ENCODE data around the gene NVL.

Gene NVL

GRCh38 chr1:224282140-224282539 is 47.8 kb downstream of the NVL start:
- H3K4me1 Mint-ChIP-seq: no peaks in the 10 kb centered on the region
- H3K27me3 Mint-ChIP-seq: no peaks in the 10 kb centered on the region
- DNase-seq (ENCODE audit: low spot score in 2 of 2) (no peak), ATAC-seq (ENCODE audit: low read depth) (no peak)
- peaks cover 21% of the 10 kb centered on the region for H3K36me3 Mint-ChIP-seq
- H3K9me3 Mint-ChIP-seq: no peaks in the 10 kb centered on the region
- no peak overlapping the region for H3K4me3 Mint-ChIP-seq
- no peak overlapping the region for H3K27ac Mint-ChIP-seq

- peak overlapping the region; percentile 21 for H3K27ac Mint-ChIP-seq
- peaks cover 26% of the 10 kb centered on the region for H3K36me3 Mint-ChIP-seq
- DNase-seq (ENCODE audit: low spot score in 2 of 2) (no peak), ATAC-seq (ENCODE audit: low read depth) (no peak)
- no peaks in the 10 kb centered on the region for H3K4me1 Mint-ChIP-seq
- no peaks in the 10 kb centered on the region for H3K9me3 Mint-ChIP-seq
- H3K27me3 Mint-ChIP-seq: no peaks in the 10 kb centered on the region
- no peak overlapping the region for H3K4me3 Mint-ChIP-seq
These were observed 53.0 kb downstream of the NVL start for GRCh38 chr1:224276771-224277487.

GRCh38 chr1:224274970-224275626 is 54.9 kb downstream of the NVL start:
- Mint-ChIP-seq H3K4me1 (no peaks in the 10 kb centered on the region), H3K4me3 (no peak overlapping the region), H3K9me3 (no peaks in the 10 kb centered on the region), H3K27me3 (no peaks in the 10 kb centered on the region), H3K27ac (peak overlapping the region; percentile 43), H3K36me3 (peaks cover 22% of the 10 kb centered on the region)
- DNase-seq (ENCODE audit: low spot score in 2 of 2) (no peak), ATAC-seq (ENCODE audit: low read depth) (no peak)

GRCh38 chr1:224273641-224274040 is 56.3 kb downstream of the NVL start:
- Mint-ChIP-seq H3K4me1 (no peaks in the 10 kb centered on the region), H3K27me3 (no peaks in the 10 kb centered on the region), H3K27ac (peak overlapping the region; percentile 28), H3K9me3 (no peaks in the 10 kb centered on the region), H3K4me3 (no peak overlapping the region), H3K36me3 (peaks cover 28% of the 10 kb centered on the region)
- ATAC-seq (ENCODE audit: low read depth) (no peak), DNase-seq (ENCODE audit: low spot score in 2 of 2) (no peak)

- DNase-seq (ENCODE audit: low spot score in 2 of 2): no peak
- H3K4me3 Mint-ChIP-seq: no peak overlapping the region
- H3K9me3 Mint-ChIP-seq: no peaks in the 10 kb centered on the region
- ATAC-seq (ENCODE audit: low read depth): no peak
- H3K36me3 Mint-ChIP-seq: peaks cover 22% of the 10 kb centered on the region
- H3K4me1 Mint-ChIP-seq: peaks cover 6% of the 10 kb centered on the region
- no peaks in the 10 kb centered on the region for H3K27me3 Mint-ChIP-seq
- H3K27ac Mint-ChIP-seq: no peak overlapping the region
These were observed 58.9 kb downstream of the NVL start for GRCh38 chr1:224271106-224271505.

GRCh38 chr1:224267925-224268324 is 62.0 kb downstream of the NVL start:
- Mint-ChIP-seq H3K27me3 (no peaks in the 10 kb centered on the region), H3K4me3 (no peak overlapping the region), H3K27ac (no peak overlapping the region), H3K4me1 (peaks cover 8% of the 10 kb centered on the region), H3K9me3 (no peaks in the 10 kb centered on the region), H3K36me3 (peaks cover 11% of the 10 kb centered on the region)
- DNase-seq (ENCODE audit: low spot score in 2 of 2): no peak
- ATAC-seq (ENCODE audit: low read depth): no peak

- H3K9me3 Mint-ChIP-seq: no peaks in the 10 kb centered on the region
- H3K4me1 Mint-ChIP-seq: peaks cover 11% of the 10 kb centered on the region
- ATAC-seq (ENCODE audit: low read depth) (no peak), DNase-seq (ENCODE audit: low spot score in 2 of 2) (no peak)
- peak overlapping the region; percentile 43 for H3K27ac Mint-ChIP-seq
- no peaks in the 10 kb centered on the region for H3K27me3 Mint-ChIP-seq
- H3K4me3 Mint-ChIP-seq: no peak overlapping the region
- peaks cover 18% of the 10 kb centered on the region for H3K36me3 Mint-ChIP-seq
These were observed 62.8 kb downstream of the NVL start for GRCh38 chr1:224266915-224267856.

GRCh38 chr1:224266105-224266914 is 63.7 kb downstream of the NVL start:
- Mint-ChIP-seq H3K4me1 (peaks cover 11% of the 10 kb centered on the region), H3K9me3 (no peaks in the 10 kb centered on the region), H3K27ac (peak overlapping the region; percentile 43), H3K4me3 (no peak overlapping the region), H3K27me3 (no peaks in the 10 kb centered on the region), H3K36me3 (peaks cover 18% of the 10 kb centered on the region)
- DNase-seq (ENCODE audit: low spot score in 2 of 2): no peak
- ATAC-seq (ENCODE audit: low read depth): no peak

- no peak overlapping the region for H3K27ac Mint-ChIP-seq
- DNase-seq (ENCODE audit: low spot score in 2 of 2) (no peak), ATAC-seq (ENCODE audit: low read depth) (no peak)
- H3K9me3 Mint-ChIP-seq: no peaks in the 10 kb centered on the region
- peaks cover 15% of the 10 kb centered on the region for H3K36me3 Mint-ChIP-seq
- H3K4me1 Mint-ChIP-seq: peaks cover 11% of the 10 kb centered on the region
- no peaks in the 10 kb centered on the region for H3K27me3 Mint-ChIP-seq
- no peak overlapping the region for H3K4me3 Mint-ChIP-seq
These were observed 65.7 kb downstream of the NVL start for GRCh38 chr1:224264321-224264720.

GRCh38 chr1:224262373-224263054 is 67.5 kb downstream of the NVL start:
- no peak for DNase-seq (ENCODE audit: low spot score in 2 of 2)
- peaks cover 14% of the 10 kb centered on the region for H3K36me3 Mint-ChIP-seq
- H3K4me1 Mint-ChIP-seq: peaks cover 11% of the 10 kb centered on the region
- ATAC-seq (ENCODE audit: low read depth): no peak
- H3K27me3 Mint-ChIP-seq: no peaks in the 10 kb centered on the region
- no peak overlapping the region for H3K4me3 Mint-ChIP-seq
- H3K9me3 Mint-ChIP-seq: no peaks in the 10 kb centered on the region
- H3K27ac Mint-ChIP-seq: peak overlapping the region; percentile 1

- no peaks in the 10 kb centered on the region for H3K27me3 Mint-ChIP-seq
- H3K36me3 Mint-ChIP-seq: peaks cover 18% of the 10 kb centered on the region
- no peak for ATAC-seq (ENCODE audit: low read depth)
- H3K9me3 Mint-ChIP-seq: no peaks in the 10 kb centered on the region
- H3K27ac Mint-ChIP-seq: no peak overlapping the region
- no peak for DNase-seq (ENCODE audit: low spot score in 2 of 2)
- H3K4me1 Mint-ChIP-seq: peaks cover 7% of the 10 kb centered on the region
- no peak overlapping the region for H3K4me3 Mint-ChIP-seq
These were observed 70.0 kb downstream of the NVL start for GRCh38 chr1:224259986-224260385.

GRCh38 chr1:224258351-224258750 is 71.6 kb downstream of the NVL start:
- Mint-ChIP-seq H3K27ac (no peak overlapping the region), H3K4me1 (peaks cover 10% of the 10 kb centered on the region), H3K36me3 (peaks cover 15% of the 10 kb centered on the region), H3K9me3 (no peaks in the 10 kb centered on the region), H3K4me3 (no peak overlapping the region), H3K27me3 (no peaks in the 10 kb centered on the region)
- ATAC-seq (ENCODE audit: low read depth): no peak
- DNase-seq (ENCODE audit: low spot score in 2 of 2): no peak

GRCh38 chr1:224256640-224257039 is 73.3 kb downstream of the NVL start:
- H3K4me1 Mint-ChIP-seq: peaks cover 12% of the 10 kb centered on the region
- H3K9me3 Mint-ChIP-seq: no peaks in the 10 kb centered on the region
- no peaks in the 10 kb centered on the region for H3K27me3 Mint-ChIP-seq
- peaks cover 13% of the 10 kb centered on the region for H3K36me3 Mint-ChIP-seq
- DNase-seq (ENCODE audit: low spot score in 2 of 2) (no peak), ATAC-seq (ENCODE audit: low read depth) (no peak)
- H3K4me3 Mint-ChIP-seq: no peak overlapping the region
- no peak overlapping the region for H3K27ac Mint-ChIP-seq
